Caki2 (cell line): Measurements from ENCODE around the gene SEMA3C. TPM values are rescaled to one million over a fixed set of nuclear protein-coding genes. Genes with fewer than 3 reads are reported as not detected.

Experiments
- DNase-seq: peaks from one replicate; pipeline ENCODE4 v3.0.0-alpha.2; 2015; ENCODE audit warnings: low read depth
- in situ Hi-C: cut with HindIII; loops from 2 replicates; pipeline ENCODE4 v1.10.0; 2016; ENCODE audit warnings: low sequenced_read_pairs, low pct_unique_long_range_greater_than_20kb, mixed read lengths
- total RNA-seq: library from RNA; depleted of rRNA; stranded (reverse); fragments of >200 nt; shearing (Covaris generic); gene quantifications from 2 replicates; pipeline ENCODE4 v1.2.3, GENCODE V29; 2014; ENCODE audit warnings: low replicate concordance

The SEMA3C gene
- total RNA-seq, 1 experiment from 2014 or later = 69.8 TPM

GRCh38 chr7:80839855-80840254, 79.0 kb downstream of the SEMA3C start:
- in situ Hi-C loops = no loop called here
- no peak for DNase-seq

GRCh38 chr7:80838643-80839042, 80.2 kb downstream of the SEMA3C start:
- no peak for DNase-seq

GRCh38 chr7:80837345-80837744, 81.5 kb downstream of the SEMA3C start:
- in situ Hi-C loops = no loop called here
- no peak for DNase-seq

More at GRCh38 chr7:80838643-80839042, 80.2 kb downstream of the SEMA3C start:
- in situ Hi-C loops = no loop called here

- in situ Hi-C loops = no loop called here
- DNase-seq = no peak
These were observed 83.6 kb downstream of the SEMA3C start for GRCh38 chr7:80835251-80835650.

- in situ Hi-C loops = no loop called here
- peak; percentile 57 for DNase-seq
These were observed 85.3 kb downstream of the SEMA3C start for GRCh38 chr7:80833289-80834268.

- no peak for DNase-seq
- in situ Hi-C loops = no loop called here
These were observed 86.8 kb downstream of the SEMA3C start for GRCh38 chr7:80832006-80832405.

GRCh38 chr7:80830584-80831285, 88.1 kb downstream of the SEMA3C start:
- in situ Hi-C loops = no loop called here
- DNase-seq = no peak

GRCh38 chr7:80830010-80830409, 88.8 kb downstream of the SEMA3C start:
- in situ Hi-C loops = no loop called here
- no peak for DNase-seq

GRCh38 chr7:80829527-80829926, 89.3 kb downstream of the SEMA3C start:
- in situ Hi-C loops = no loop called here
- DNase-seq = no peak

- in situ Hi-C loops = no loop called here
These were observed 91.6 kb downstream of the SEMA3C start for GRCh38 chr7:80827239-80827633.

GRCh38 chr7:80826520-80827238, 92.2 kb downstream of the SEMA3C start:
- in situ Hi-C loops = no loop called here
- DNase-seq = no peak

More at GRCh38 chr7:80827239-80827633, 91.6 kb downstream of the SEMA3C start:
- no peak for DNase-seq

GRCh38 chr7:80825499-80825898, 93.4 kb downstream of the SEMA3C start:
- in situ Hi-C loops = no loop called here
- DNase-seq = no peak

- DNase-seq = no peak
- in situ Hi-C loops = no loop called here
These were observed 94.6 kb downstream of the SEMA3C start for GRCh38 chr7:80824253-80824652.

- DNase-seq = no peak
- in situ Hi-C loops = no loop called here
These were observed 95.8 kb downstream of the SEMA3C start for GRCh38 chr7:80823057-80823456.

- in situ Hi-C loops = no loop called here
- DNase-seq = peak; percentile 67
These were observed 97.0 kb downstream of the SEMA3C start for GRCh38 chr7:80821771-80822319.

GRCh38 chr7:80819503-80819902, 99.3 kb downstream of the SEMA3C start:
- peak; percentile 8 for DNase-seq
- in situ Hi-C loops = no loop called here

- in situ Hi-C loops = no loop called here
- no peak for DNase-seq
These were observed 100.7 kb downstream of the SEMA3C start for GRCh38 chr7:80818181-80818580.

- in situ Hi-C loops = no loop called here
- DNase-seq = no peak
These were observed 102.0 kb downstream of the SEMA3C start for GRCh38 chr7:80816806-80817205.
